ENCODE results near the gene GABRB3.

The GABRB3 gene

DNA sequence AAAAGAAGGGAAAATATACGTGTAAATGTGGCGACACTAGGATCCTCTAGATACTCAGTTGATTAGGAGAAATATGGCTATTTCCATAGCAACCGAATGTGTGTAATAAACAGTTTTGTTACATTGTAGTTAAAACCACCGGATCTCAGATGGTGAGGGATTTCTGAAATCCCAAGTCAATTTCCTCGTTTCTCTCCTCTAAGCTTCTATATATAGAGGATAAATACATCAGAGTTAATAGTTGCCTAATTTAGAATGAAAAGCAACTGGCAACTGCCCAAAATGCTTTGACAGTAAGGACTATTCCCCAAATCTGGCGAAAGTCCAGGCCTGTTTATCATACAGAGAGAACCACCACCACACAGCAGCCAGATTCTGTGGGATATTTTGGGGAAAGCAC, 112.6 kb downstream of the GABRB3 start:
- no peak overlapping the region for H2AFZ ChIP-seq (ENCODE audit: low read length)
- H3K27ac ChIP-seq (replicated peaks; ENCODE audit: low read length): no peak overlapping the region
- no peaks in the 10 kb centered on the region for H3K79me1 ChIP-seq (ENCODE audit: low read depth, low read length)
- no peak for DNase-seq (ENCODE audit: low spot score)
- no peak overlapping the region for H2AK5ac ChIP-seq (ENCODE audit: low read depth, low read length)
- no peak overlapping the region for H2BK5ac ChIP-seq (ENCODE audit: low read length)
- H3K18ac ChIP-seq (ENCODE audit: low read length): no peak overlapping the region
- WGBS, 2 donors (ENCODE audit: extremely low coverage in 2 of 2, insufficient read length in 2 of 2, insufficient replicate concordance in 1 of 2): no CpG with 5 or more reads among the region's 6 CpGs
- H3K4ac ChIP-seq (ENCODE audit: low read length): no peak overlapping the region
- peaks cover 0 to 12% of the 10 kb centered on the region in 2 donors for H3K4me1 ChIP-seq (ENCODE audit: control insufficient read depth in 2 of 2, insufficient read depth in 1 of 2, low read depth in 1 of 2, low read length in 2 of 2)
- H3K4me2 ChIP-seq (ENCODE audit: insufficient read depth, low read length, poor library complexity, severe bottlenecking): no peak overlapping the region
- H2BK15ac ChIP-seq (ENCODE audit: low read length): no peak overlapping the region
- H2BK12ac ChIP-seq (ENCODE audit: low read length): no peak overlapping the region
- no peak overlapping the region for H4K8ac ChIP-seq (ENCODE audit: low read depth, low read length)
- H2BK120ac ChIP-seq (ENCODE audit: low read depth, low read length): no peak overlapping the region
- no peaks in the 10 kb centered on the region for H3K36me3 ChIP-seq (replicated peaks in 1 of 2; ENCODE audit: control insufficient read depth in 2 of 2, insufficient read depth in 2 of 2, low read length in 2 of 2)
- H3K23ac ChIP-seq (ENCODE audit: low read depth, low read length, poor library complexity): no peak overlapping the region
- H3K27me3 ChIP-seq (ENCODE audit: control insufficient read depth in 3 of 3, insufficient read depth in 3 of 3, low read depth in 1 of 3, low read length in 3 of 3): no peaks in the 10 kb centered on the region
- no peak overlapping the region for H3K9ac ChIP-seq (ENCODE audit: low read depth, low read length, poor library complexity)
- no peak overlapping the region for H4K91ac ChIP-seq (ENCODE audit: low read depth, low read length, poor library complexity)
- no peaks in the 10 kb centered on the region for H3K9me3 ChIP-seq (replicated peaks in 1 of 2; ENCODE audit: control insufficient read depth in 2 of 2, insufficient read depth in 1 of 2, low read depth in 1 of 2, low read length in 2 of 2)
- no peak overlapping the region for H3K14ac ChIP-seq (ENCODE audit: low read length)
- no peak overlapping the region for H3K4me3 ChIP-seq (ENCODE audit: low read length in 2 of 2)

DNA sequence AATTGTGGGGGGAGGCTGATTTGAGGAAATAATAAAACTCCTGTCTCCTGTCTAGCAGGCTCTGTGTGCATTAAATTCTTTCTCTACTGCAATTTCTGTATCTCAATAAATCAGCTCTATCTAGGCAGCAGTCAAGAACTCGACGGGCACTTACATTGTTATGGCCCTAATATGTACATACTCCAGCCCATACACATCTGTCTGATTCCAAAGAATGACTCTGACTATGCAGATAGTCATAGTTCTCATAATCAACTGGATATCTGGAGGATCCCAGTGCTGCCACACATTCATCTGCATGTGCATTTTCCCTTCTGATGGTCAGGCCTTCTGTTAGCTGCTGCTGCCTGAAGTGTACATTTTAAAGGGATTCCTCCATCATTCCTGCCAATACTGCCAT, 114.6 kb downstream of the GABRB3 start:
- Histone ChIP-seq H3K79me1 (ENCODE audit: low read depth, low read length) (no peaks in the 10 kb centered on the region), H3K27ac (replicated peaks; ENCODE audit: low read length) (no peak overlapping the region)
- WGBS, 2 donors (ENCODE audit: extremely low coverage in 2 of 2, insufficient read length in 2 of 2, insufficient replicate concordance in 1 of 2): no CpG with 5 or more reads among the region's 2 CpGs

DNA sequence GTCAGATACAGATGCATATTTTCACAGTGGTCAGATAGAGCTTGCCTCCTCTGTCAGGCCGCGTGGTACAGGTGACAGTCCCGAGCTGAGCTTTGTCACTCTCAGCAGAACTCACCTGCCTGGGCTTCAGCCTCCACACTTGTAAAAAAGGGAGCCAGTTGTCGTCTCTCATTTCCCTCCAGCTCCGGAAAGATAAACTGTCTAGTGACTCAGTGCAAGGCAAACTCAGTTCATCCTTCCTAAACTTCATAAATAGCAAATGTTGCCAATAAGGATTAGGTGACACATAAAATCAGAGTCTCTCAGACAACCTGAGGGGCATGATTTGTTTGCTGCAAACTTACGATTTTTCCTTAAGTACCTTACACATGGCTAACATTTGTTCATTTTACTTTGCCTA, 116.8 kb downstream of the GABRB3 start:
- Histone ChIP-seq H2BK5ac (ENCODE audit: low read length) (no peak overlapping the region), H3K27ac (replicated peaks; ENCODE audit: low read length) (no peak overlapping the region), H2AFZ (ENCODE audit: low read length) (no peak overlapping the region), H3K18ac (ENCODE audit: low read length) (no peak overlapping the region), H3K79me1 (ENCODE audit: low read depth, low read length) (no peaks in the 10 kb centered on the region), H2BK120ac (ENCODE audit: low read depth, low read length) (no peak overlapping the region), H2BK15ac (ENCODE audit: low read length) (no peak overlapping the region), H3K27me3 (ENCODE audit: control insufficient read depth in 3 of 3, insufficient read depth in 3 of 3, low read depth in 1 of 3, low read length in 3 of 3) (no peaks in the 10 kb centered on the region), H3K4me2 (ENCODE audit: insufficient read depth, low read length, poor library complexity, severe bottlenecking) (no peak overlapping the region), H3K14ac (ENCODE audit: low read length) (no peak overlapping the region), H4K91ac (ENCODE audit: low read depth, low read length, poor library complexity) (no peak overlapping the region), H2BK12ac (ENCODE audit: low read length) (no peak overlapping the region), H3K4me1 (ENCODE audit: control insufficient read depth in 2 of 2, insufficient read depth in 1 of 2, low read depth in 1 of 2, low read length in 2 of 2) (peaks cover 0 to 7% of the 10 kb centered on the region in 2 donors), H4K8ac (ENCODE audit: low read depth, low read length) (no peak overlapping the region), H2AK5ac (ENCODE audit: low read depth, low read length) (no peak overlapping the region), H3K9ac (ENCODE audit: low read depth, low read length, poor library complexity) (no peak overlapping the region), H3K23ac (ENCODE audit: low read depth, low read length, poor library complexity) (no peak overlapping the region), H3K9me3 (replicated peaks in 1 of 2; ENCODE audit: control insufficient read depth in 2 of 2, insufficient read depth in 1 of 2, low read depth in 1 of 2, low read length in 2 of 2) (peaks cover 0 to 2% of the 10 kb centered on the region in 2 donors), H3K4me3 (ENCODE audit: low read length in 2 of 2) (no peak overlapping the region), H3K36me3 (replicated peaks in 1 of 2; ENCODE audit: control insufficient read depth in 2 of 2, insufficient read depth in 2 of 2, low read length in 2 of 2) (no peaks in the 10 kb centered on the region), H3K4ac (ENCODE audit: low read length) (no peak overlapping the region)
- DNase-seq (ENCODE audit: low spot score): no peak
- WGBS, 2 donors (ENCODE audit: extremely low coverage in 2 of 2, insufficient read length in 2 of 2, insufficient replicate concordance in 1 of 2): no CpG with 5 or more reads among the region's 6 CpGs

More for the DNA sequence above, 114.6 kb downstream of the GABRB3 start:
- no peak overlapping the region for H3K9ac ChIP-seq (ENCODE audit: low read depth, low read length, poor library complexity)
- H2BK15ac ChIP-seq (ENCODE audit: low read length): no peak overlapping the region
- H3K4me3 ChIP-seq (ENCODE audit: low read length in 2 of 2): no peak overlapping the region
- H2BK12ac ChIP-seq (ENCODE audit: low read length): no peak overlapping the region
- H2AK5ac ChIP-seq (ENCODE audit: low read depth, low read length): no peak overlapping the region
- H2AFZ ChIP-seq (ENCODE audit: low read length): no peak overlapping the region
- H3K23ac ChIP-seq (ENCODE audit: low read depth, low read length, poor library complexity): no peak overlapping the region
- no peak for DNase-seq (ENCODE audit: low spot score)
- H3K4me1 ChIP-seq (ENCODE audit: control insufficient read depth in 2 of 2, insufficient read depth in 1 of 2, low read depth in 1 of 2, low read length in 2 of 2): peaks cover 0 to 12% of the 10 kb centered on the region in 2 donors
- no peak overlapping the region for H2BK5ac ChIP-seq (ENCODE audit: low read length)
- no peaks in the 10 kb centered on the region for H3K27me3 ChIP-seq (ENCODE audit: control insufficient read depth in 3 of 3, insufficient read depth in 3 of 3, low read depth in 1 of 3, low read length in 3 of 3)
- H3K36me3 ChIP-seq (replicated peaks in 1 of 2; ENCODE audit: control insufficient read depth in 2 of 2, insufficient read depth in 2 of 2, low read length in 2 of 2): no peaks in the 10 kb centered on the region
- no peak overlapping the region for H4K91ac ChIP-seq (ENCODE audit: low read depth, low read length, poor library complexity)
- H3K18ac ChIP-seq (ENCODE audit: low read length): no peak overlapping the region
- no peak overlapping the region for H2BK120ac ChIP-seq (ENCODE audit: low read depth, low read length)
- H3K14ac ChIP-seq (ENCODE audit: low read length): no peak overlapping the region
- peaks cover 0 to under 1% of the 10 kb centered on the region in 2 donors for H3K9me3 ChIP-seq (replicated peaks in 1 of 2; ENCODE audit: control insufficient read depth in 2 of 2, insufficient read depth in 1 of 2, low read depth in 1 of 2, low read length in 2 of 2)
- no peak overlapping the region for H4K8ac ChIP-seq (ENCODE audit: low read depth, low read length)
- H3K4me2 ChIP-seq (ENCODE audit: insufficient read depth, low read length, poor library complexity, severe bottlenecking): no peak overlapping the region
- no peak overlapping the region for H3K4ac ChIP-seq (ENCODE audit: low read length)

DNA sequence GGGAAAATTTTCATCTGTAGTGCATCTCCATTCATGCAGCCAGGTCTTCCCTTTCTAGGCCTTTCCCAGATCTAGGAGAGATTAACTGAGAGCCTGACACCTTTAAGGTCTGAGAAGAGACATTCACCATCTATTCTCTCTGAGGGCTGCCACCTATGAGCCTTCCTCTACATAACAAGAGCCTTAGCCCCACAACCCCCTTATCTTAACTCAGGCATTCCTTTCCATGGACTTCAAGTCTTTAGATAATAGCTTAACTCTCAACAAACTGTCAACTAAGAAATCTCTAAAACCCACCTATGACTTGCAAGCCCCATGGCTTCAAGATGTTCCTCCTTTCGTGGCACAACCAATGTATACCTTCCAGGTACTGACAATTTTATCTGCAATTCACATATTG, 121.0 kb downstream of the GABRB3 start:
- Histone ChIP-seq H4K8ac (ENCODE audit: low read depth, low read length) (no peak overlapping the region), H2AFZ (ENCODE audit: low read length) (no peak overlapping the region), H3K27me3 (ENCODE audit: control insufficient read depth in 3 of 3, insufficient read depth in 3 of 3, low read depth in 1 of 3, low read length in 3 of 3) (no peaks in the 10 kb centered on the region), H3K27ac (replicated peaks; ENCODE audit: low read length) (no peak overlapping the region), H3K9me3 (replicated peaks in 1 of 2; ENCODE audit: control insufficient read depth in 2 of 2, insufficient read depth in 1 of 2, low read depth in 1 of 2, low read length in 2 of 2) (peaks cover 0 to 10% of the 10 kb centered on the region in 2 donors), H2BK12ac (ENCODE audit: low read length) (no peak overlapping the region), H2BK5ac (ENCODE audit: low read length) (no peak overlapping the region), H3K23ac (ENCODE audit: low read depth, low read length, poor library complexity) (no peak overlapping the region), H3K36me3 (replicated peaks in 1 of 2; ENCODE audit: control insufficient read depth in 2 of 2, insufficient read depth in 2 of 2, low read length in 2 of 2) (no peaks in the 10 kb centered on the region), H2BK15ac (ENCODE audit: low read length) (no peak overlapping the region), H3K18ac (ENCODE audit: low read length) (no peak overlapping the region), H2AK5ac (ENCODE audit: low read depth, low read length) (no peak overlapping the region), H3K9ac (ENCODE audit: low read depth, low read length, poor library complexity) (no peak overlapping the region), H3K4me2 (ENCODE audit: insufficient read depth, low read length, poor library complexity, severe bottlenecking) (no peak overlapping the region), H2BK120ac (ENCODE audit: low read depth, low read length) (no peak overlapping the region), H3K4me3 (ENCODE audit: low read length in 2 of 2) (no peak overlapping the region), H3K79me1 (ENCODE audit: low read depth, low read length) (no peaks in the 10 kb centered on the region), H3K4ac (ENCODE audit: low read length) (no peak overlapping the region), H3K4me1 (ENCODE audit: control insufficient read depth in 2 of 2, insufficient read depth in 1 of 2, low read depth in 1 of 2, low read length in 2 of 2) (peaks cover 0 to 4% of the 10 kb centered on the region in 2 donors), H4K91ac (ENCODE audit: low read depth, low read length, poor library complexity) (no peak overlapping the region), H3K14ac (ENCODE audit: low read length) (no peak overlapping the region)
- WGBS, 2 donors (ENCODE audit: extremely low coverage in 2 of 2, insufficient read length in 2 of 2, insufficient replicate concordance in 1 of 2): no CpG with 5 or more reads among the region's 1 CpG
- DNase-seq (ENCODE audit: low spot score): no peak

All from neuronal stem cell (in vitro differentiated cells).